SK-N-SH treated with all-trans-retinoic acid at 6 μM for 48 hours (cell line): ENCODE results near the gene MYO16.

ENCODE experiments used
- ATAC-seq: fragments of 200-7000 bp; cut with Tn5 transposase; 3 replicates; pipeline ENCODE4 v1.9.1; 2020; ENCODE audit warnings: mild to moderate bottlenecking, moderate library complexity
- ARNTL ChIP-seq: fragments of 450-650 bp; formaldehyde crosslinking; IDR thresholded peaks from 2 replicates; pipeline ENCODE4 v1.5.0; 2020; ENCODE audit warnings: low read depth, mild to moderate bottlenecking, moderate library complexity, borderline replicate concordance
- BACH2 ChIP-seq: fragments of 250-450 bp; sonication (Bioruptor Pico); IDR thresholded peaks from 2 replicates; pipeline ENCODE4 v1.9.0; 2021; ENCODE audit warnings: mild to moderate bottlenecking, borderline replicate concordance
- CREB5 ChIP-seq: fragments of 250-450 bp; sonication (Bioruptor Pico); IDR thresholded peaks from 2 replicates; pipeline ENCODE4 v1.5.1; 2020; ENCODE audit warnings: low read depth, mild to moderate bottlenecking, moderate library complexity
- GLIS3 ChIP-seq: fragments of 250-450 bp; sonication (Bioruptor Pico); IDR thresholded peaks from 2 replicates; pipeline ENCODE4 v1.5.0; 2020; ENCODE audit warnings: mild to moderate bottlenecking, moderate library complexity
- ISL1 ChIP-seq: fragments of 250-450 bp; sonication (Bioruptor Pico); IDR thresholded peaks from 2 replicates; pipeline ENCODE4 v2.1.2; 2022; ENCODE audit warnings: mild to moderate bottlenecking, moderate library complexity
- OSR1 ChIP-seq: fragments of 250-450 bp; sonication (Bioruptor Pico); IDR thresholded peaks from 2 replicates; pipeline ENCODE4 v1.8.0; 2022; ENCODE audit warnings: moderate library complexity, mild to moderate bottlenecking, inconsistent platforms
- RARB ChIP-seq: fragments of 250-450 bp; sonication (Bioruptor Pico); IDR thresholded peaks from 2 replicates; pipeline ENCODE4 v1.8.0; 2021; ENCODE audit warnings: mild to moderate bottlenecking, moderate library complexity
- SNAI2 ChIP-seq: fragments of 250-450 bp; sonication (Bioruptor Pico); IDR thresholded peaks from 2 replicates; pipeline ENCODE4 v1.5.0; 2020; ENCODE audit warnings: mild to moderate bottlenecking, moderate library complexity
- TCF4 ChIP-seq: fragments of 250-450 bp; sonication (Bioruptor Pico); IDR thresholded peaks from 2 replicates; pipeline ENCODE4 v1.8.0; 2021; ENCODE audit warnings: mild to moderate bottlenecking, moderate library complexity, borderline replicate concordance
- TSHZ2 ChIP-seq: fragments of 250-450 bp; sonication (Bioruptor Pico); IDR thresholded peaks from 2 replicates; pipeline ENCODE4 v1.5.0; 2020; ENCODE audit warnings: mild to moderate bottlenecking, moderate library complexity
- ZC3H10 ChIP-seq: fragments of 250-450 bp; sonication (Bioruptor Pico); IDR thresholded peaks from 2 replicates; pipeline ENCODE4 v1.5.1; 2021; ENCODE audit warnings: mild to moderate bottlenecking, moderate library complexity
- ZFP3 ChIP-seq: fragments of 250-450 bp; sonication (Bioruptor Pico); IDR thresholded peaks from 2 replicates; pipeline ENCODE4 v1.5.0; 2020; ENCODE audit warnings: mild to moderate bottlenecking, moderate library complexity
- ZFP30 ChIP-seq: fragments of 450-650 bp; formaldehyde crosslinking; IDR thresholded peaks from 2 replicates; pipeline ENCODE4 v1.5.0; 2022; ENCODE audit warnings: mild to moderate bottlenecking, moderate library complexity
- ZNF565 ChIP-seq: fragments of 450-650 bp; formaldehyde crosslinking; conservative IDR thresholded peaks from 2 replicates; pipeline ENCODE4 v1.5.0; 2020; ENCODE audit warnings: low read depth, mild to moderate bottlenecking, moderate library complexity
- ZNF70 ChIP-seq: fragments of 450-650 bp; formaldehyde crosslinking; IDR thresholded peaks from 2 replicates; pipeline ENCODE4 v1.5.0; 2020; ENCODE audit warnings: mild to moderate bottlenecking, moderate library complexity
- ZNF8 ChIP-seq: fragments of 450-650 bp; formaldehyde crosslinking; IDR thresholded peaks from 2 replicates; pipeline ENCODE4 v1.5.0; 2020; ENCODE audit warnings: mild to moderate bottlenecking, moderate library complexity
- TF ChIP-seq, protein P1 (sequence below): fragments of 250-450 bp; sonication (Bioruptor Pico); IDR thresholded peaks from 2 replicates; pipeline ENCODE4 v1.8.0; 2020; ENCODE audit warnings: mild to moderate bottlenecking, moderate library complexity, borderline replicate concordance
- TF ChIP-seq, protein P2 (sequence below): fragments of 250-450 bp; sonication (Bioruptor Pico); IDR thresholded peaks from 2 replicates; pipeline ENCODE4 v1.5.1; 2021; ENCODE audit warnings: mild to moderate bottlenecking, moderate library complexity

MYO16 gene

DNA sequence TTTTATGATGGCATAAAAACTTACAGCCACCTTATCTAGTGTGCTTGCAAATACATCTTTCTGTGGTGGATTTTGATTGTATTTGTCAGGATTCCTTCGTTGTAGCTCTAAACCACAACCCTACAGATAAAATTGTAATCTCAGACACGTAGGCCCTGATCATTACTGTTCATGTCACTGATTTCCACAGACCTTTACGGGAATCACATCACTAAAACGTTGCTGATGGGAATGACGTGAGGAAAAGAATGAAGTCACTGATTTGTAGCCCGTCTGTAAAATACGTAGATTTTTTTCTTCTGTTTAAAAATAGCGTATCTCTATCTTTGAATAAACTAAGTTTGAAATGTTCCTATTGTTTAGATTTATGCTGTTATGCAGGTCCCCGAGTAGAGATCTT, 399.2 kb downstream of the MYO16 start:
- TF ChIP-seq ZFP3 (CRISPR knock-in tag), result no peak
- TF ChIP-seq ZNF8 (CRISPR knock-in tag), result no peak
- no peak for TF ChIP-seq BACH2 (CRISPR knock-in tag)
- TF ChIP-seq GLIS3 (CRISPR knock-in tag), result no peak
- TF ChIP-seq, protein P1, sequence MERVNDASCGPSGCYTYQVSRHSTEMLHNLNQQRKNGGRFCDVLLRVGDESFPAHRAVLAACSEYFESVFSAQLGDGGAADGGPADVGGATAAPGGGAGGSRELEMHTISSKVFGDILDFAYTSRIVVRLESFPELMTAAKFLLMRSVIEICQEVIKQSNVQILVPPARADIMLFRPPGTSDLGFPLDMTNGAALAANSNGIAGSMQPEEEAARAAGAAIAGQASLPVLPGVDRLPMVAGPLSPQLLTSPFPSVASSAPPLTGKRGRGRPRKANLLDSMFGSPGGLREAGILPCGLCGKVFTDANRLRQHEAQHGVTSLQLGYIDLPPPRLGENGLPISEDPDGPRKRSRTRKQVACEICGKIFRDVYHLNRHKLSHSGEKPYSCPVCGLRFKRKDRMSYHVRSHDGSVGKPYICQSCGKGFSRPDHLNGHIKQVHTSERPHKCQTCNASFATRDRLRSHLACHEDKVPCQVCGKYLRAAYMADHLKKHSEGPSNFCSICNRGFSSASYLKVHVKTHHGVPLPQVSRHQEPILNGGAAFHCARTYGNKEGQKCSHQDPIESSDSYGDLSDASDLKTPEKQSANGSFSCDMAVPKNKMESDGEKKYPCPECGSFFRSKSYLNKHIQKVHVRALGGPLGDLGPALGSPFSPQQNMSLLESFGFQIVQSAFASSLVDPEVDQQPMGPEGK (CRISPR knock-in tag), result no peak
- no peak for TF ChIP-seq RARB (CRISPR knock-in tag)
- no peak for TF ChIP-seq SNAI2 (CRISPR knock-in tag)
- TF ChIP-seq ZFP30 (CRISPR knock-in tag), result no peak
- no peak for TF ChIP-seq ZNF70 (CRISPR knock-in tag)
- TF ChIP-seq ZNF565 (CRISPR knock-in tag), result no peak
- ATAC-seq, result no peak

DNA sequence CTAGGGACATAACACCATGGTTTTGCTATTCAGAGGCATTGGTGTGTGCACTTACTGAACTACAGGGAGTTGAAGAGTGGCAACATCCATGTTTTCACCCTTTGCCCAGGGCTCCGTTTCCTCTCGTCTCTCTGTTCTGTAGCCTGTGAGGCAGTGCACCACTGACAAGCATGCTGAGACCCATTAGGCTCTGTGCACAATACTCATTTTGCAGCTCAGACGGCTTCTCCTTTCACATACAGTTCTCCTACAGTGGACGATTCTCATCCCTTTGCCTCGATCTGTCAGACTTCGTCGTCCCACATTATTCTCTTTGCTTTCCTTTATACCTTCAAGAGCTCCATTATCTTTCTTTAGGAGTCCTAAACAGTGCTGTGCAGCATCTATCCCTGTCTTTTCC, 403.7 kb downstream of the MYO16 start:
- ATAC-seq, result no peak
- TF ChIP-seq TSHZ2, result no peak
- TF ChIP-seq SNAI2 (CRISPR knock-in tag), result no peak
- no peak for TF ChIP-seq ZNF70 (CRISPR knock-in tag)
- TF ChIP-seq GLIS3 (CRISPR knock-in tag), result no peak
- no peak for TF ChIP-seq OSR1 (CRISPR knock-in tag)
- no peak for TF ChIP-seq BACH2 (CRISPR knock-in tag)
- no peak for TF ChIP-seq ISL1
- no peak for TF ChIP-seq RARB (CRISPR knock-in tag)

DNA sequence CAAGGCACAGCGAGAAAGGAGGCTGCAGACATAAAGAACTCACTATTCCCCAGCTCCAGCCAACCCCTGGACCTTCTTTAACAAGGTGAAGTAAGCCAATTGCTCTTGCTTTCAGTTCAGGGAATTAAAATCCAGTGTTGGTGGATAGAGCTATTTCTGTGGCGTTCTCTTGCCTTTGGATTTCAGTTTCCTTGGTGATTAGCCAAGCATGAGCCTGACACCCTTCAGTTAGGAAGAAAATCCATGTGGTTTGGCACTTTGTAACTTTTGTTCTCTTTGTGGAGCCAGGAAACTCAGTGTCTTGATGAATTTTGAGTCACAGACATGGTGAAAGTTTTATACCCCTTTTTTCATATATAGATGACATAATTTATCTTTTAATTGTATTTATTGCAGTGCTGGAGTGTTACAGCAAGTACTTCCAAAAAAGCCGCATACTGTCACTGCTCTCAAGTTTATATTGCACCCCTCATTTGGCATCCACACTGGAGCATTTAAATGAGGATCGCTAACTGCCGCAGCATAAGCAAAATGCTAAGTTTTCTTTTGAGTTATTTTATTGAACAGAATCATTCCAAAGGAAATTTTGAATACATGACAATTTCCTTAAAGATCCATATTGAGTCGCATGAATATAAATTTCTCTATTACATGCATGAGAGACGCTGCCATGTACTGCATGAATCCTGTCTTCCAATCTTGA, 406.8 kb downstream of the MYO16 start:
- no peak for TF ChIP-seq ZNF70 (CRISPR knock-in tag)
- TF ChIP-seq, all 23 proteins: peak for 0
- ATAC-seq, result no peak

- no peak for TF ChIP-seq GLIS3 (CRISPR knock-in tag)
- no peak for TF ChIP-seq ARNTL (CRISPR knock-in tag)
- TF ChIP-seq CREB5 (CRISPR knock-in tag), result no peak
- no peak for TF ChIP-seq ZFP30 (CRISPR knock-in tag)
- TF ChIP-seq TCF4 (CRISPR knock-in tag), result no peak
- no peak for TF ChIP-seq RARB (CRISPR knock-in tag)
- no peak for TF ChIP-seq ZNF70 (CRISPR knock-in tag)
- TF ChIP-seq ZNF8 (CRISPR knock-in tag), result no peak
- TF ChIP-seq TSHZ2, result no peak
- TF ChIP-seq ZC3H10 (CRISPR knock-in tag), result no peak
- TF ChIP-seq, protein P2, sequence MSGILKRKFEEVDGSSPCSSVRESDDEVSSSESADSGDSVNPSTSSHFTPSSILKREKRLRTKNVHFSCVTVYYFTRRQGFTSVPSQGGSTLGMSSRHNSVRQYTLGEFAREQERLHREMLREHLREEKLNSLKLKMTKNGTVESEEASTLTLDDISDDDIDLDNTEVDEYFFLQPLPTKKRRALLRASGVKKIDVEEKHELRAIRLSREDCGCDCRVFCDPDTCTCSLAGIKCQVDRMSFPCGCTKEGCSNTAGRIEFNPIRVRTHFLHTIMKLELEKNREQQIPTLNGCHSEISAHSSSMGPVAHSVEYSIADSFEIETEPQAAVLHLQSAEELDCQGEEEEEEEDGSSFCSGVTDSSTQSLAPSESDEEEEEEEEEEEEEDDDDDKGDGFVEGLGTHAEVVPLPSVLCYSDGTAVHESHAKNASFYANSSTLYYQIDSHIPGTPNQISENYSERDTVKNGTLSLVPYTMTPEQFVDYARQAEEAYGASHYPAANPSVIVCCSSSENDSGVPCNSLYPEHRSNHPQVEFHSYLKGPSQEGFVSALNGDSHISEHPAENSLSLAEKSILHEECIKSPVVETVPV (CRISPR knock-in tag), result no peak
- TF ChIP-seq SNAI2 (CRISPR knock-in tag), result no peak
- ATAC-seq, result no peak
Observed at GRCh38 chr13:109043636-109044035, 414.2 kb downstream of the MYO16 start.
